ENCODE data around the gene HPRT1. TPM values are rescaled to one million over a fixed set of nuclear protein-coding genes. Genes with fewer than 3 reads are reported as not detected.

Gene HPRT1
- total RNA-seq, 1 donor from 2014 or later = 17.8 TPM

- TF ChIP-seq, protein P1, sequence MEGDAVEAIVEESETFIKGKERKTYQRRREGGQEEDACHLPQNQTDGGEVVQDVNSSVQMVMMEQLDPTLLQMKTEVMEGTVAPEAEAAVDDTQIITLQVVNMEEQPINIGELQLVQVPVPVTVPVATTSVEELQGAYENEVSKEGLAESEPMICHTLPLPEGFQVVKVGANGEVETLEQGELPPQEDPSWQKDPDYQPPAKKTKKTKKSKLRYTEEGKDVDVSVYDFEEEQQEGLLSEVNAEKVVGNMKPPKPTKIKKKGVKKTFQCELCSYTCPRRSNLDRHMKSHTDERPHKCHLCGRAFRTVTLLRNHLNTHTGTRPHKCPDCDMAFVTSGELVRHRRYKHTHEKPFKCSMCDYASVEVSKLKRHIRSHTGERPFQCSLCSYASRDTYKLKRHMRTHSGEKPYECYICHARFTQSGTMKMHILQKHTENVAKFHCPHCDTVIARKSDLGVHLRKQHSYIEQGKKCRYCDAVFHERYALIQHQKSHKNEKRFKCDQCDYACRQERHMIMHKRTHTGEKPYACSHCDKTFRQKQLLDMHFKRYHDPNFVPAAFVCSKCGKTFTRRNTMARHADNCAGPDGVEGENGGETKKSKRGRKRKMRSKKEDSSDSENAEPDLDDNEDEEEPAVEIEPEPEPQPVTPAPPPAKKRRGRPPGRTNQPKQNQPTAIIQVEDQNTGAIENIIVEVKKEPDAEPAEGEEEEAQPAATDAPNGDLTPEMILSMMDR (IDR thresholded peaks at IDR 0.05; ENCODE audit: unreplicated experiment) = no peak
- Mint-ChIP-seq H3K4me3 (no peak overlapping the region), H3K27ac (no peak overlapping the region), H3K27me3 (ENCODE audit: low read depth) (no peaks in the 10 kb centered on the region), H3K4me1 (peaks cover 5% of the 10 kb centered on the region), H3K36me3 (peaks cover 9% of the 10 kb centered on the region), H3K9me3 (peaks cover 27% of the 10 kb centered on the region)
- no peak for DNase-seq (ENCODE audit: low spot score in 2 of 2, unreplicated experiment in 2 of 2)
Measured at GRCh38 chrX:134501941-134502340, 42.0 kb downstream of the HPRT1 start.

DNA sequence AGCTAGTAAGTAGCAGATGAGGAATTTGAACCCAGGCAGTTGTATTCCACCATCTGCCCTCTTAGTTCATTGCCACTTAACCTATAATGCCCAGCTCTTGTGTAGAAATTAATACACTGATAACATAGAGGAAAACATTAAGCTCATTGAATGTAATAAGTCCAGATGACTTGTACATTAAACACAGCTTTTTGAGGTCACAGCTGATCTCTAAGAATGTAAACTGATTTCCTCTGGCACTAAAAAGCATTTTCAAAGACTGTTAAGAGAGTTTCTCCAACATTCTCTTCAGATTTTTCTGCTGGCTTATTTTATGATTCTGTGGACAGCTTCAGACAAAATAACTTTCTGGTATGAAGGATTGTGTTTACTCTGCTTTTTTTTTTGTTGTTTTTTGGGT lies 42.7 kb downstream of the HPRT1 start:
- TF ChIP-seq, protein P1 (IDR thresholded peaks at IDR 0.05; ENCODE audit: unreplicated experiment) = no peak
- Mint-ChIP-seq H3K4me1 (peaks cover 5% of the 10 kb centered on the region), H3K4me3 (no peak overlapping the region), H3K27me3 (ENCODE audit: low read depth) (no peaks in the 10 kb centered on the region), H3K9me3 (peaks cover 27% of the 10 kb centered on the region), H3K36me3 (peaks cover 9% of the 10 kb centered on the region), H3K27ac (no peak overlapping the region)
- DNase-seq (ENCODE audit: low spot score in 2 of 2, unreplicated experiment in 2 of 2) = no peak

- H3K27me3 Mint-ChIP-seq (ENCODE audit: low read depth) = no peaks in the 10 kb centered on the region
- DNase-seq (ENCODE audit: low spot score in 2 of 2, unreplicated experiment in 2 of 2) = no peak
- H3K4me3 Mint-ChIP-seq = no peak overlapping the region
- no peak overlapping the region for H3K27ac Mint-ChIP-seq
- H3K9me3 Mint-ChIP-seq = peaks cover 22% of the 10 kb centered on the region
- no peaks in the 10 kb centered on the region for H3K4me1 Mint-ChIP-seq
- TF ChIP-seq, protein P1 (IDR thresholded peaks at IDR 0.05; ENCODE audit: unreplicated experiment) = no peak
- peaks cover 8% of the 10 kb centered on the region for H3K36me3 Mint-ChIP-seq
Measured at GRCh38 chrX:134512566-134512965, 52.6 kb downstream of the HPRT1 start.

DNA sequence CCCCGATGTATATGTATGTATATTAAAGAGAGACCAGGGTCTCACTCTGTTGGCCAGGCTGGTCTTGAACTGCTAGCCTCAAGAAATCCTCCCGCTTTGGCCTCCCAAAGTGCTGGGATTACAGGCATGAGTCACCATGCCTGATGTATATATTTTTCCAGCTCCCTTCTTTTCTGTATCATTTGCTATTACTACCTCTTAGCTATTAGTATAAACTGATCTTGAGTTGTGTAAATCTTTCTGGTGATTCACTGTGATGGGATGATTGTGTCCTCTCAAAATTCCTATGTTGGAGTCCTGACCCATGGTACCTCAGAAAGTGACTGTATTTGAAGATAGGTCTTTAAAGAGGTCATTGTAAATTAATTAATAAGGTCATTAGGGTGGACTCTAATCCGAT lies 53.1 kb downstream of the HPRT1 start:
- Mint-ChIP-seq H3K27me3 (ENCODE audit: low read depth) (no peaks in the 10 kb centered on the region), H3K9me3 (peaks cover 22% of the 10 kb centered on the region), H3K4me1 (no peaks in the 10 kb centered on the region), H3K36me3 (peaks cover 8% of the 10 kb centered on the region), H3K4me3 (no peak overlapping the region), H3K27ac (no peak overlapping the region)
- DNase-seq (ENCODE audit: low spot score in 2 of 2, unreplicated experiment in 2 of 2) = no peak
- TF ChIP-seq, protein P1 (IDR thresholded peaks at IDR 0.05; ENCODE audit: unreplicated experiment) = no peak

GRCh38 chrX:134520860-134521390 lies 61.0 kb downstream of the HPRT1 start:
- no peaks in the 10 kb centered on the region for H3K27me3 Mint-ChIP-seq (ENCODE audit: low read depth)
- peaks cover 5% of the 10 kb centered on the region for H3K36me3 Mint-ChIP-seq
- no peaks in the 10 kb centered on the region for H3K4me1 Mint-ChIP-seq
- H3K9me3 Mint-ChIP-seq = peaks cover 22% of the 10 kb centered on the region
- no peak overlapping the region for H3K4me3 Mint-ChIP-seq
- TF ChIP-seq, protein P1 (IDR thresholded peaks at IDR 0.05; ENCODE audit: unreplicated experiment) = no peak
- H3K27ac Mint-ChIP-seq = no peak overlapping the region
- no peak for DNase-seq (ENCODE audit: low spot score in 2 of 2, unreplicated experiment in 2 of 2)

DNA sequence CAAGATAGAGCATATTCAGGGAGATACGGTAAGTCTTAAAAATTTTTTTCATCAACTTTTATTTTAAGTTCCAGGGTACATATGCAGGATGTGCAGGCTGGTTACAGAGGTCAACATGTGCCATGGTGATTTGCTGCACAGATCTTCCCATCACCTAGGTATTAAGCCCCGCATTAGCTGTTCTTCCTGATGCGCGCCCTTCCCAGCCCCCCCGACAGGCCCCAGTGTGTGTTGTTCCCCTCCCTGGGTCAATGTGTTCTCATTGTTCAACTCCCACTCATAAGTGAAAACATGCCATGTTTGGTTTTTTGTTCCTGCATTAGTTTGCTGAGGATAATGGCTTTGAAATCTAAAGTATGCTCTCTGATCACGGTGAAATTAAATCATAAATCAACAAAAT lies 64.2 kb downstream of the HPRT1 start:
- Mint-ChIP-seq H3K27ac (no peak overlapping the region), H3K4me3 (no peak overlapping the region), H3K9me3 (peaks cover 21% of the 10 kb centered on the region), H3K27me3 (ENCODE audit: low read depth) (no peaks in the 10 kb centered on the region), H3K36me3 (peaks cover 4% of the 10 kb centered on the region), H3K4me1 (no peaks in the 10 kb centered on the region)
- TF ChIP-seq, protein P1 (IDR thresholded peaks at IDR 0.05; ENCODE audit: unreplicated experiment) = no peak
- no peak for DNase-seq (ENCODE audit: low spot score in 2 of 2, unreplicated experiment in 2 of 2)

Data from mesothelial cell of epicardium (in vitro differentiated cells).